A172 (cell line): Measurements from ENCODE around the gene ING2. TPM values are rescaled to one million over a fixed set of nuclear protein-coding genes. Genes with fewer than 3 reads are reported as not detected.

Source experiments
- DNase-seq: peaks from one replicate; pipeline ENCODE4 v3.0.0-alpha.2; 2015; ENCODE audit warnings: low spot score
- total RNA-seq: library from RNA; depleted of rRNA; stranded (reverse); fragments of >200 nt; shearing (Covaris generic); gene quantifications from 2 replicates; pipeline ENCODE4 v1.2.3, GENCODE V29; 2014

Gene ING2
- total RNA-seq, 1 experiment from 2014 or later: 16.8 TPM

GRCh38 chr4:183499389-183499788 is 5.5 kb upstream of the ING2 start:
- DNase-seq: no peak

DNA sequence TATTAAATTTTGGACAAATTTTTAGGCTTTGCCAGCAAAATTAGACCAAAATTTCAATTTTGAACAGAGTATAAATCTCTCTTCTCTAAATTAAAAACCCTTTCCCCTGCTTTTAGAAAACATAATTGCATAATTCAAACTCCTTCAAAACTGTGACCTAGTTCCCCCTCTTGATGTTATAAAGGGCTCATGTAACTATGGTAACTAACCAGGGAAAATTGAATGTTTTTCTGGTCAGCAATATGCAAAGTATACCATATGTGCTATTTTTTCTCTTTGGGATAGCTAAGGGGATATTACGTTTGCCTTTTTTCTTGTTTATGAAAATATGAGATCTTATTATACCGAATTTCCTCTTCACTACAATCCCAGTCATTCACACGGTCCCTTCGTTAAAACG is 5.1 kb upstream of the ING2 start:
- DNase-seq: no peak

DNA sequence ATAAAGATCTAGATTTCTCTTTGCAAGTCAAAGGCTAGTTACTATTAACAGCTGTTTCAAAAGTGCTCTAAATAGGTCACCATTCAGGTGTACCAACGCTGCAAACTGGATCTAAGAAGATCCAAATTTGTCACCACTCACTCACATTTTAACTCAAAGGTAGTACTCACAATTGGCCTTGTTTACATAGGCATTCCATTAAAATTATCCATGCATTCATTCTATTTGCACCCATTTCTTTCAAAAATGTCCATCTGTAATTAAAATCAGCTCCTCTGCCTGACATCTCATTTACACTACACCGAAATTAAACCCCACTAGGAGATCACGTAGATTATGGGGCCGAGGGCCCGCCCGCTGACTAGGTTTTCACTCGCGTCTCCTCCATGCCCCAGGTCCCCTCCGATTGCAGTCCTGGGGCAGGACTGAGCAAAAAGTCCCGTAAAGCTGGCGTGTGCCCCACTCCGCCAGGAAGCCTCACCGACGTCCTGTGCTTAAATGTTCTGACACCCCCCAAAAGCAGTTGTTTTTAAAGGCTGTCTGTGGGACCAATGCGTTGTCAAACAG is 1.3 kb upstream of the ING2 start:
- peak; percentile 30 for DNase-seq

DNA sequence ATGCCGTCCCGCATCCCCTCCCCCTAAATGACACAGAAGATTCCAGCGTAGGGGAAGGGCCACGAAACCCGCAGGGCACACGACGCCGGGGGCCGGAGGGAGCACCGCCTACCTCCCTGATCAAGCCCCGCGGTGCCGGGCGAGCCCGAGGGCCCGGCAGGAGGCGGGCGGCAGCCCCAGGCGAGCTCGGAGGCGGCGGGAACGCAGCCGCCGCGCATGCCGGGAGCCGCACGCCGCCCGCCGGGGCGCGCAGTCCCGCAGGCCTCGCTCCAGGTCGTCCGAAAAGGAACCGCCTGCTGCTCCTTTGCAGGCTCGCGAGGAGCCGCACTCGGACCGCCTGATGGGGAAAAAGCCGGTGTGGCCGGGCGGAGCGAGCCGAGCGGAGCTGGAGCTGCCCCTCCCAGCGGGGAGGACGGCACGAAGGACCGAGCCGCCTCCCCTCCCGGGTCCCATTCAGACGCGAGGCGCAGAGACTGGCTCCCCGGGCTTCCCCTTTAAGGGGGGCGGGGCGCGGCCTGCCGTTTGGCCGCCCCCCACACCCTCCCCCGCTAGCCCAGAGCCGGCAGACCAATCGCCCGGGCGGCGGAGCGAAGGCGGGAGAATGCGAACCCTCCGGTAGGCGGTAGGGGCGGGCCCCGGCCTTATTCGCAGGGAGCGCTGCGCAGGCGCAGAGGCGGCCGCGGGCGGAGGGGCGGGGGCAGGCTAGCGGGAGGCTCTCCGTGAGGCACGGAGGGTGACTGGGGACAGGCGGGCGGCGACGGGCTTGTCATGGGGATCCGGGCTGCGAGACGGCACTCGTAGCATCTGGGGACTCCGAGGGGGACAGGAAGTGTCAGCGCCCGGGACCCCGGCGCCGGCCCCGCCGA is 561 bp upstream of the ING2 start:
- peak; percentile 92 for DNase-seq

- peak; percentile 86 for DNase-seq
These were observed 942 bp downstream of the ING2 start for GRCh38 chr4:183505611-183506388.

DNA sequence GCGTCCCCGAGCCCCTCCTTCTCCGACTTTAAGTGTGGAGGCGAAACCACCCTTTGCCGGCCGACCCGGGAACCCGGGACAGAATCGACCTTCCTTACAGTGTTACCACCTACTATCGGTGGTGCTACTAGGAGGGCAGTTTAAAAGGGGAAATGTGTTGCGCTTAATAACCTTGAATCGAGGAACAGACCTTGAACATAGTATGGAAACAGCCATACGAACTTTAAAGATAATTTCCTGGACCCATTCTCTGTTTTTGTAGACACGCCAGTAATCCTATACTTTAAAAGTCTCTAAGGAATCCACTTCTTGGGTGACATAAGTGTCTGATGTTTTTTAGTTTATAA is 1.5 kb downstream of the ING2 start:
- DNase-seq: no peak

DNA sequence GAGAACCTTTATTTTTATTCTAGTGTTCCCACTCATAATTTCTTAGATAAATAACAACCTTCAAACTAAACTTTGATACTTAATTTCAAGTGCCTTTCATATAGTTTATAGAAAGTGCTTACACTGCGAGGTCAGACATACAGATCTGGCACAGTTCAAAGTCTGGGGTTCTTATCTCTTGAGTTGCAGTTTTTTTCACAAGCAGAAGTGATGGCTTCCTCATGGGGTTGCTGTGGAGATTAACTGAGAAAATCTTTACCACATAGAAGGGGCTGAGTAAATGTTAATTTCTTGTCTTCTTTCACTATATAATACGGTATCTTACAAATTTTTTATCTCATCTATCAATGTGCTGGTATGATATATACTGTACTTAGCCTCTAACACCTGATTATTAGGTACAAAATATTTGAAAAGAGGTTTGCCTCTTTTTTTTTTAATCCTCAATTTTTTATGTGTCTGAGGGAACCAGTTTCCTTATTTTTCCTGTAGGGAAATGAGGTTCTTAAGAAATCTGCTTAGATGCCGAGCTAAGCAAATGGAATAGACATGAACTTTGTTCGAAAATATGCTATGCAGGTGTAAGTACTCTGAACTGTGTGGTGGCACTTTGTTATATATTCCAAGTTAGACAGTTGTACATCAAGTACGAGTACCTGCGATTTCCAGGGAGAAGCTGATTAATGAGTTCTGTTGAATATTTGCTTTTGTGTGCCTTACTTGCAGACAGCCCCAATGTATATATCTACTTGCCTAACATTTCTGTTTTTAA is 3.3 kb downstream of the ING2 start:
- no peak for DNase-seq

GRCh38 chr4:183508697-183509335 is 4.0 kb downstream of the ING2 start:
- no peak for DNase-seq

- DNase-seq: no peak
These were observed 10.6 kb downstream of the ING2 start for GRCh38 chr4:183515411-183515810.

GRCh38 chr4:183517194-183517593 is 12.3 kb downstream of the ING2 start:
- DNase-seq: no peak

- no peak for DNase-seq
These were observed 12.9 kb downstream of the ING2 start for GRCh38 chr4:183517781-183518180.

DNA sequence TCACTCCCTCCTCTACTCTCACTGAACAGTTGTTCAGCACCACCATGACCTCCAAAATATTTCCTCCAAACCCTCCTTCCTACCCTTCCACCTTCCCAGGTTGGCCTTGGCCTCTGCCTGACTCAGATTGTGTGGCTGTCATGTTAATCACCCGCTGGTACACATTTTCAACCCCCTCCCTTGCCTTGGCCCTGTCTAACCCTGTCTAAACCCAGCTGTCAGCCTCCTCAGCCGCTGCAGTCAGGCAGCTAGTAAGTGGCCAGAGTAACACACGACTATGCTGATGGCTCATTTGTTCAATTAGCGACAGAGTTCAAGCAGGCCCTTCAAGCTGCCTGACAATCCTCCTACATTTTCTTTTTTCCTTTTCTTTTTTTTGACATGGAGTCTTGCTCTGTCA is 18.0 kb downstream of the ING2 start:
- no peak for DNase-seq

DNA sequence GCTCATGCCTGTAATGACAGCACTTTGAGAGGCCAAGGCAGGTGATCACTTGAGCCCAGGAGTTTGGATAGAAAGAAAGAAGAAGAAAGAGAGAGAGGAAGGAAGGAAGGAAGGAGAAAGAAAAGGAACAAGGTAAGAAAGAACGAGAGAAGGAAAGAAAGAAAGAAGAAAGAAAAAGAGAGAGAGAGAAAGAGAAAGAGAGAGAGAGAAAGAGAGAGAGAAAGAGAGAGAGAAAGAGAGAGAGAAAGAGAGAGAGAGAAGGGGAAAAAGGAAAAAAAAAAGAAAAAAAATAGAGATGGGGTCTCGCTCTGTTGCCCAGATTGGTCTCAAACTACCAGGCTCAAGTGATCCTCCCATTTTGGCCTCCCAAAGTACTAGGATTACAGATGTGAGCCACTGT is 22.5 kb downstream of the ING2 start:
- no peak for DNase-seq

- peak; percentile 69 for DNase-seq
These were observed 28.0 kb downstream of the ING2 start for GRCh38 chr4:183532821-183533220.

GRCh38 chr4:183533698-183534097 is 28.8 kb downstream of the ING2 start:
- no peak for DNase-seq

- no peak for DNase-seq
These were observed 35.7 kb downstream of the ING2 start for GRCh38 chr4:183540410-183541009.

DNA sequence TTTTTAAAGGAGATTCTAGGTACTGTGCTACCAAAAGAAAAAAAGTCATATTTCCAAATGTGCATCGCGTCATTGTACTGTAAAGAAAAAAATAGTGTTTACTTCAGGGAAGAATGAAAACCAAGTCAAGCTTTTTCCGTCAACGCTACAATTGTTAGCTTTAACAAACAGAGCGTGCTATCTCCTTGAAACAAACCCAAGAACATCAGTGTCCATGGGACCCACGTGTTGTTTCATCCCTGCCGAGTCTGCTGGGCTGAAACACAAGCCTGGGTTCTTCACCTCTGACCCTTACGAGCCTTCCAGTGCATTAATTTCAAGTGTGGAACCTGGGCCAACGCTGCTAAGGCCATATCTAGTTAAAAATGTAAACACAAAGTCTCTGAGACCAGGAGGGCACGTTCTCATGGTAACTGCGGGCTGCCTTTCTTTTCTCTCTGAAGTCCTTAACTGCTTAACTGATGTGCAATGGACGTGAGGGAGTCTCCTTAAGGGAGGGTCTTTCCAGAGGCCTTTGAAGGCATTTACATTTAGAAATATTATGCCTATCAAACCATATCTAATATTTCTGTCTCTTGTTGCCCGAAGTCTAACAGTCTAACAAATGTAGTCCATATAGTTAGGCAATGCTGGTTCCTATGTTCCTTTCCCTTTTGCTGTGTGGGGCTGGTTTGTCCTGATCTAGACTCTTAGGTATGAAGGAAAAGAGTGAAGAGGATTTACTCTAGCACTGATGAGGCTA is 36.3 kb downstream of the ING2 start:
- DNase-seq: no peak

DNA sequence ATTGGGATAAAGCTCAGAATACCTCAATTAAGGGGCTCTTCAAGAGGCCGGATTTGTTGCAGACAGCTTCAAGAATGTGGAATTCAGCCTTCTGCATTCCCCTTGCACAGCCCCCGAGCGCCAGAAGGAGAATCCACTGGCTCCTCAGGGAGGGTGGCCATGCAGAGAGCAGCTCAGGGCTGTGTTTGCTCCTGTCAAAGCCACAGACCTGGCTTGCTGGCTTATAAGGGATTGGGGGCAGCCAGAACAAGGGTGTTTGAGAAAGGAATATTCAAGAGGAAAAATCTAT is 36.8 kb downstream of the ING2 start:
- no peak for DNase-seq

GRCh38 chr4:183543435-183543834 is 38.6 kb downstream of the ING2 start:
- no peak for DNase-seq

GRCh38 chr4:183544109-183544508 is 39.3 kb downstream of the ING2 start:
- DNase-seq: peak; percentile 3

GRCh38 chr4:183546376-183546775 is 41.5 kb downstream of the ING2 start:
- DNase-seq: no peak
